Thyroid gland (tissue), 4 donors: ENCODE data around the gene PDHX.

Experiments used
- CTCF ChIP-seq, 6 experiments: fragments of 200-600 bp in 3 of 6; fragments of 450-650 bp in 3 of 6; sonication (generic) in 3 of 6; IDR thresholded peaks; one replicate each; pipeline ENCODE4 v1.5.1; 2016 to 2019; ENCODE audit warnings: antibody characterized with exemption in 6 of 6, mild to moderate bottlenecking in 2 of 6, inconsistent platforms in 1 of 6, moderate library complexity in 1 of 6
- POLR2A ChIP-seq, 2 donors: fragments of 450-650 bp; IDR thresholded peaks; one replicate each; pipeline ENCODE4 v1.6.1; 2017; ENCODE audit warnings: antibody characterized with exemption in 2 of 2, mild to moderate bottlenecking in 2 of 2, moderate library complexity in 1 of 2

GRCh38 chr11:34984514-34984913 lies 68.1 kb downstream of the PDHX start:
- TF ChIP-seq POLR2A (IDR thresholded peaks at IDR 0.05) (no peak), CTCF (IDR thresholded peaks at IDR 0.05) (no peak)
